Neural progenitor cell (in vitro differentiated cells): ENCODE data around the gene PEX16.

Source experiments
- EZH2 ChIP-seq: fragments of 200-600 bp; sonication (generic); IDR thresholded peaks from 2 replicates; pipeline ENCODE4 v1.6.1; 2017; ENCODE audit warnings: antibody characterized with exemption, mild to moderate bottlenecking, moderate library complexity
- EZH2phosphoT487 ChIP-seq: fragments of 200-600 bp; sonication (generic); IDR thresholded peaks from 2 replicates; pipeline ENCODE4 v1.6.1; 2017; ENCODE audit warnings: antibody characterized with exemption
- TF ChIP-seq, protein P1 (sequence below): fragments of 200-600 bp; sonication (generic); IDR thresholded peaks from 2 replicates; pipeline ENCODE4 v1.5.1; 2017; ENCODE audit warnings: antibody characterized with exemption, mild to moderate bottlenecking

- TF ChIP-seq, protein P1, sequence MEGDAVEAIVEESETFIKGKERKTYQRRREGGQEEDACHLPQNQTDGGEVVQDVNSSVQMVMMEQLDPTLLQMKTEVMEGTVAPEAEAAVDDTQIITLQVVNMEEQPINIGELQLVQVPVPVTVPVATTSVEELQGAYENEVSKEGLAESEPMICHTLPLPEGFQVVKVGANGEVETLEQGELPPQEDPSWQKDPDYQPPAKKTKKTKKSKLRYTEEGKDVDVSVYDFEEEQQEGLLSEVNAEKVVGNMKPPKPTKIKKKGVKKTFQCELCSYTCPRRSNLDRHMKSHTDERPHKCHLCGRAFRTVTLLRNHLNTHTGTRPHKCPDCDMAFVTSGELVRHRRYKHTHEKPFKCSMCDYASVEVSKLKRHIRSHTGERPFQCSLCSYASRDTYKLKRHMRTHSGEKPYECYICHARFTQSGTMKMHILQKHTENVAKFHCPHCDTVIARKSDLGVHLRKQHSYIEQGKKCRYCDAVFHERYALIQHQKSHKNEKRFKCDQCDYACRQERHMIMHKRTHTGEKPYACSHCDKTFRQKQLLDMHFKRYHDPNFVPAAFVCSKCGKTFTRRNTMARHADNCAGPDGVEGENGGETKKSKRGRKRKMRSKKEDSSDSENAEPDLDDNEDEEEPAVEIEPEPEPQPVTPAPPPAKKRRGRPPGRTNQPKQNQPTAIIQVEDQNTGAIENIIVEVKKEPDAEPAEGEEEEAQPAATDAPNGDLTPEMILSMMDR: no peak
- TF ChIP-seq EZH2 (no peak), EZH2phosphoT487 (no peak)
These were observed 28.1 kb downstream of the PEX16 start for GRCh38 chr11:45889555-45889954.
